Transverse colon (tissue), 4 donors: ENCODE measurements around the gene TMED10. TPM values are rescaled to one million over a fixed set of nuclear protein-coding genes. Genes with fewer than 3 reads are reported as not detected.
"Not testable (repeated sequence)": the region's sequence is repeated elsewhere in the genome, so short reads cannot be mapped to it uniquely, and the experiment has no call there.

Source experiments
- DNase-seq: peaks from one replicate; pipeline ENCODE4 v3.0.0-alpha.2; 2019
- H3K27ac ChIP-seq, 4 donors: fragments of 200-600 bp; sonication (generic); 2 replicates each; pipeline ENCODE4 v1.5.1; 2016 to 2018; ENCODE audit warnings: inconsistent platforms in 4 of 4
- H3K27me3 ChIP-seq: fragments of 200-600 bp; sonication (generic); 2 replicates; pipeline ENCODE4 v1.5.1; 2017; ENCODE audit warnings: inconsistent platforms
- H3K36me3 ChIP-seq, 4 donors: fragments of 200-600 bp; sonication (generic); 2 replicates each; pipeline ENCODE4 v1.5.1; 2017 to 2019; ENCODE audit warnings: inconsistent platforms in 4 of 4
- H3K4me1 ChIP-seq, 4 donors: fragments of 200-600 bp; sonication (generic); 2 replicates each; pipeline ENCODE4 v1.5.1; 2017 to 2020; ENCODE audit warnings: inconsistent platforms in 4 of 4
- H3K4me3 ChIP-seq, 4 donors: fragments of 200-600 bp; sonication (generic); 1 replicate in 1 of 4; 2 replicates in 3 of 4; pipeline versions ENCODE4 v1.5.1 to v1.6.1; 2017 to 2019; ENCODE audit warnings: inconsistent platforms in 4 of 4
- H3K9me3 ChIP-seq, 2 donors: fragments of 200-600 bp; sonication (generic); 2 replicates each; pipeline ENCODE4 v1.5.1; 2017 to 2019; ENCODE audit warnings: inconsistent platforms in 2 of 2
- EP300 ChIP-seq: sonication (generic); formaldehyde crosslinking; IDR thresholded peaks from one replicate; pipeline ENCODE4 v1.6.1; 2017; ENCODE audit warnings: antibody characterized with exemption, low read depth
- POLR2A ChIP-seq: fragments of 450-650 bp; IDR thresholded peaks from one replicate; pipeline ENCODE4 v1.6.1; 2016; ENCODE audit warnings: antibody characterized with exemption, mild to moderate bottlenecking, moderate library complexity
- POLR2AphosphoS5 ChIP-seq, 3 donors: sonication (generic); formaldehyde crosslinking; IDR thresholded peaks; one replicate each; pipeline ENCODE4 v1.6.1; 2016; ENCODE audit warnings: antibody characterized with exemption in 3 of 3
- WGBS, 2 donors: methylation state at CpG; one replicate each; pipeline ENCODE4 v1.1.5; 2018; ENCODE audit warnings: low coverage in 1 of 2; 5-methylcytosine and 5-hydroxymethylcytosine counted together
- in situ Hi-C, 4 donors: fragments of 200-750 bp; cut with MboI; loops; one replicate each; pipeline versions ENCODE4 v1.15.0 to v1.15.1; 2017; ENCODE audit warnings: low sequenced_read_pairs in 3 of 4, low pct_ligation_motif_present in 1 of 4, low pct_unique_long_range_greater_than_20kb in 1 of 4
- intact Hi-C: fragments of 100-400 bp; cut with DNase I; formaldehyde crosslinking; loops from one replicate; pipeline ENCODE4 v1.15.1; 2023; ENCODE audit warnings: low total_unique reads
- total RNA-seq, 4 donors: library from RNA; depleted of rRNA; stranded (reverse); fragments of >200 nt; gene quantifications; one replicate each; pipeline ENCODE4 v1.1.0, GENCODE V29; 2016
- TF ChIP-seq, protein P1 (sequence below), 5 experiments: fragments of 200-600 bp in 3 of 5; fragments of 450-650 bp in 2 of 5; sonication (generic) in 3 of 5; IDR thresholded peaks; 1 replicate in 2 of 5; 2 replicates in 3 of 5; pipeline ENCODE4 v1.5.1; 2016 to 2017; ENCODE audit warnings: antibody characterized with exemption in 5 of 5, inconsistent platforms in 3 of 5, mild to moderate bottlenecking in 2 of 5, moderate library complexity in 1 of 5

The TMED10 gene
- total RNA-seq, 4 donors from 2014 or later: 70.3 to 255 (median 244) TPM

DNA sequence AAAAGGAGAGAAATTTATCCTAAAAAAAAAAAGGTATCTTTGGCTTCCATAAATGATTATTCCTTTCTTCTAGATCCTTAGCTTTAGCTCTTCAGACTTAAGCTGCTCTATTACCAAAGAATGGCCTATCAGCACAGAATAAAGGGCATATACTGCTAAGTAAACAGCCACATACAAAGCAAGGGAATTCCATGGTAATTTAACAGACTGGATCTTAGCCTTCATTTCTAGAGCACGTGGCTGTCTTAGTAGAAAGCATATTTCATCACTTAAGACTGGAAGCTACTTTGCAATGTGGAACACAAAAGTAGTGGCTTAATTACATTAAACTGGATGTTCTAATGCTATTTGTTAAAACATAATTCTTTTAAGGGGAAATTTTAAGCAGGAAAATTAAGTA, 23.1 kb downstream of the TMED10 start:
- H3K27me3 ChIP-seq: no peaks in the 10 kb centered on the region
- no peaks in the 10 kb centered on the region for H3K36me3 ChIP-seq
- H3K4me1 ChIP-seq: peaks cover 0 to 34% (median 6%) of the 10 kb centered on the region in 4 donors
- no peaks in the 10 kb centered on the region for H3K9me3 ChIP-seq
- TF ChIP-seq POLR2A: no peak
- TF ChIP-seq, protein P1, sequence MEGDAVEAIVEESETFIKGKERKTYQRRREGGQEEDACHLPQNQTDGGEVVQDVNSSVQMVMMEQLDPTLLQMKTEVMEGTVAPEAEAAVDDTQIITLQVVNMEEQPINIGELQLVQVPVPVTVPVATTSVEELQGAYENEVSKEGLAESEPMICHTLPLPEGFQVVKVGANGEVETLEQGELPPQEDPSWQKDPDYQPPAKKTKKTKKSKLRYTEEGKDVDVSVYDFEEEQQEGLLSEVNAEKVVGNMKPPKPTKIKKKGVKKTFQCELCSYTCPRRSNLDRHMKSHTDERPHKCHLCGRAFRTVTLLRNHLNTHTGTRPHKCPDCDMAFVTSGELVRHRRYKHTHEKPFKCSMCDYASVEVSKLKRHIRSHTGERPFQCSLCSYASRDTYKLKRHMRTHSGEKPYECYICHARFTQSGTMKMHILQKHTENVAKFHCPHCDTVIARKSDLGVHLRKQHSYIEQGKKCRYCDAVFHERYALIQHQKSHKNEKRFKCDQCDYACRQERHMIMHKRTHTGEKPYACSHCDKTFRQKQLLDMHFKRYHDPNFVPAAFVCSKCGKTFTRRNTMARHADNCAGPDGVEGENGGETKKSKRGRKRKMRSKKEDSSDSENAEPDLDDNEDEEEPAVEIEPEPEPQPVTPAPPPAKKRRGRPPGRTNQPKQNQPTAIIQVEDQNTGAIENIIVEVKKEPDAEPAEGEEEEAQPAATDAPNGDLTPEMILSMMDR (IDR thresholded peaks at IDR 0.05): no peak
- no peak for TF ChIP-seq EP300
- TF ChIP-seq POLR2AphosphoS5 (IDR thresholded peaks at IDR 0.05): no peak
- no peak for DNase-seq
- in situ Hi-C loops (no loop called here), intact Hi-C loops (no loop called here)
- H3K27ac ChIP-seq: no peak overlapping the region
- 56 to 73% methylated on average over 1 of the region's 1 CpG for WGBS, 2 donors
- H3K4me3 ChIP-seq: no peak overlapping the region

GRCh38 chr14:75151851-75152250, 24.6 kb downstream of the TMED10 start:
- WGBS, 2 donors: 85 to 86% methylated on average over 1 of the region's 1 CpG
- Histone ChIP-seq H3K9me3 (no peaks in the 10 kb centered on the region), H3K4me3 (no peak overlapping the region), H3K4me1 (peaks cover 0 to 40% (median 6%) of the 10 kb centered on the region in 4 donors), H3K36me3 (no peaks in the 10 kb centered on the region), H3K27me3 (no peaks in the 10 kb centered on the region), H3K27ac (no peak overlapping the region)
- TF ChIP-seq POLR2AphosphoS5 (IDR thresholded peaks at IDR 0.05) (no peak), EP300 (no peak), POLR2A (no peak)
- TF ChIP-seq, protein P1 (IDR thresholded peaks at IDR 0.05): no peak
- intact Hi-C loops (no loop called here), in situ Hi-C loops (no loop called here)
- no peak for DNase-seq

DNA sequence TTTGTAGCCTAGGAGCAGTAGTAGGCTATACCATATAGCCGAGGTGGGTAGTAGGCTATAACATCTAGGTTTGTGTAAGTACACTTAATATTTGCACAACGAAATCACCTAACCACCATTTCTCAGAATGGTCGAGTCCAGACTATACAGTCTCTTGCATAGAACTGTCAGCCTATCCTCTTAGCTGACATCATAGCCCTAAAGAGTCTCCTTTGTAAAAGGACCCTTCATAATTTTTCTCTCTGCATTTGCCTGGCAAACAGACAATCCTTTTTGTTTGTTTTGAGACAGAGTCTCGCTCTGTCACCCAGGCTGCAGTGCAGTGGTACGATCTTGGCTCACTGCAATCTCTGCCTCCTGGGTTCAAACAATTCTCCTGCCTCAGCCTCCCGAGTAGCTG, 25.8 kb downstream of the TMED10 start:
- H3K4me1 ChIP-seq: peaks cover 0 to 49% (median 7%) of the 10 kb centered on the region in 4 donors
- H3K27ac ChIP-seq: peak overlapping the region; percentile 8 to 88 (median 70)
- DNase-seq, H3K36me3 ChIP-seq, intact Hi-C loops, H3K4me3 ChIP-seq, H3K27me3 ChIP-seq, in situ Hi-C loops, H3K9me3 ChIP-seq: not testable (repeated sequence)
- 74 to 79% methylated on average over 5 to 6 of the region's 6 CpGs for WGBS, 2 donors

DNA sequence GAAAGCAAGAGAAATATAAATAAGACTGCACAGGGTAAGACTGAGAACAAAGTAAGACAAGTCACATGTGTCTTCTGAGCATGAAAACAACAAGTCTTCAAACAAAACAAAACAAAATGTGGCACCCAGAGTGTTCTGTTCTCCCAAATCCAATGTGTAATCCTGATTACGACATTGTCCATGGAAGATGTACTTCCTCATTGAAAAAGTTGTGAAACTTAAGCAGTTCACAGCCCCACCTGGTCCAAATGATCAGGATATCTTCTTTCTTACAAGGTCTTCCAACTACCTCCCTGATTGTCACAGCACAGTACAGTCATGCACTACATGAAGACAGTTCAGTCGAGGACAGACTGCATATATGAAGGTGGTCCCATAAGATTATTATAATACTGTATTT, 26.3 kb downstream of the TMED10 start:
- intact Hi-C loops: no loop called here
- in situ Hi-C loops: no loop called here
- TF ChIP-seq, protein P1 (IDR thresholded peaks at IDR 0.05): no peak
- TF ChIP-seq POLR2AphosphoS5 (IDR thresholded peaks at IDR 0.05) (peak in 2 of 3 donors; percentile 45 to 66), POLR2A (no peak), EP300 (peak; percentile 28)
- Histone ChIP-seq H3K9me3 (no peaks in the 10 kb centered on the region), H3K27ac (peak overlapping the region; percentile 71 to 88 (median 80)), H3K4me3 (no peak overlapping the region), H3K36me3 (peaks cover 0 to under 1% (median 0%) of the 10 kb centered on the region in 4 donors), H3K27me3 (no peaks in the 10 kb centered on the region), H3K4me1 (peaks cover 0 to 50% (median 5%) of the 10 kb centered on the region in 4 donors)
- 79 to 80% methylated on average over 2 of the region's 2 CpGs for WGBS, 2 donors
- no peak for DNase-seq
